GM23338 (cell line): ENCODE data around the gene HENMT1. TPM values are rescaled to one million over a fixed set of nuclear protein-coding genes. Genes with fewer than 3 reads are reported as not detected.

Source experiments
- ATAC-seq: fragments of 200-7000 bp; cut with Tn5 transposase; 3 replicates; pipeline ENCODE4 v1.9.1; 2020
- DNase-seq: peaks from one replicate; pipeline ENCODE4 v3.0.0-alpha.2; 2015; ENCODE audit warnings: low spot score
- H2AFZ ChIP-seq: fragments of 200-600 bp; sonication (generic); 2 replicates; pipeline ENCODE4 v1.8.0; 2016; ENCODE audit warnings: antibody characterized with exemption, mild to moderate bottlenecking, moderate library complexity
- H3F3A ChIP-seq: fragments of 200-600 bp; sonication (generic); replicated peaks from 2 replicates; pipeline ENCODE4 v1.8.0; 2017; ENCODE audit warnings: antibody characterized with exemption, mixed run types, low read depth
- H3K27ac ChIP-seq: fragments of 200-600 bp; sonication (generic); 2 replicates; pipeline ENCODE4 v1.6.1; 2016; ENCODE audit warnings: low read depth
- H3K27me3 ChIP-seq: fragments of 200-600 bp; sonication (generic); 2 replicates; pipeline ENCODE4 v1.8.0; 2016; ENCODE audit warnings: mild to moderate bottlenecking, mixed run types, moderate library complexity; ENCODE audit not compliant: insufficient read depth
- H3K36me3 ChIP-seq: fragments of 200-600 bp; sonication (generic); 2 replicates; pipeline ENCODE4 v1.8.0; 2016; ENCODE audit warnings: mild to moderate bottlenecking; ENCODE audit not compliant: insufficient read depth
- H3K4me1 ChIP-seq: fragments of 200-600 bp; sonication (generic); 2 replicates; pipeline ENCODE4 v1.8.0; 2016; ENCODE audit warnings: mild to moderate bottlenecking, moderate library complexity; ENCODE audit not compliant: insufficient read depth
- H3K4me2 ChIP-seq: fragments of 200-600 bp; sonication (generic); 2 replicates; pipeline ENCODE4 v1.7.1; 2017; ENCODE audit warnings: mixed run types
- H3K4me3 ChIP-seq: fragments of 200-600 bp; sonication (generic); 2 replicates; pipeline ENCODE4 v1.6.1; 2016; ENCODE audit warnings: mixed run types
- H3K79me2 ChIP-seq: fragments of 200-600 bp; sonication (generic); replicated peaks from 2 replicates; pipeline ENCODE4 v1.8.0; 2017; ENCODE audit warnings: mild to moderate bottlenecking; ENCODE audit not compliant: insufficient read depth
- H3K9me2 ChIP-seq: fragments of 200-600 bp; sonication (generic); 2 replicates; pipeline ENCODE4 v1.8.0; 2017; ENCODE audit not compliant: insufficient read depth
- H4K20me1 ChIP-seq: fragments of 200-600 bp; sonication (generic); replicated peaks from 2 replicates; pipeline ENCODE4 v1.8.0; 2017; ENCODE audit warnings: mild to moderate bottlenecking; ENCODE audit not compliant: insufficient read depth
- H3K27ac Mint-ChIP-seq: 2 replicates; pipeline ENCODE4 v1.8.0; 2020; ENCODE audit warnings: inconsistent platforms, mild to moderate bottlenecking, moderate library complexity, mixed read lengths
- H3K27me3 Mint-ChIP-seq: 3 replicates; pipeline ENCODE4 v1.8.0; 2022; ENCODE audit warnings: low read depth, mild to moderate bottlenecking, moderate library complexity, mixed read lengths, inconsistent platforms; ENCODE audit not compliant: insufficient read depth, poor library complexity
- H3K36me3 Mint-ChIP-seq: 3 replicates; pipeline ENCODE4 v1.8.0; 2021; ENCODE audit warnings: low read depth, mild to moderate bottlenecking, inconsistent platforms, moderate library complexity, mixed read lengths
- H3K4me1 Mint-ChIP-seq: 3 replicates; pipeline ENCODE4 v1.8.0; 2020; ENCODE audit warnings: mild to moderate bottlenecking, inconsistent platforms, mixed read lengths
- H3K4me3 Mint-ChIP-seq: 3 replicates; pipeline ENCODE4 v1.8.0; 2021; ENCODE audit warnings: moderate library complexity, mild to moderate bottlenecking, inconsistent platforms, mixed read lengths
- H3K9me3 Mint-ChIP-seq: 3 replicates; pipeline ENCODE4 v1.8.0; 2020; ENCODE audit warnings: moderate library complexity, mild to moderate bottlenecking, inconsistent platforms, mixed read lengths
- CREB1 ChIP-seq: fragments of 250-450 bp; sonication (Bioruptor Pico); IDR thresholded peaks from 2 replicates; pipeline ENCODE4 v1.5.0; 2020; ENCODE audit warnings: low read depth, mild to moderate bottlenecking, moderate library complexity
- ETS1 ChIP-seq: IDR thresholded peaks from 2 replicates; pipeline ENCODE4 v1.6.1; 2016; ENCODE audit warnings: antibody characterized with exemption
- EZH2phosphoT487 ChIP-seq: fragments of 200-600 bp; sonication (generic); IDR thresholded peaks from one replicate; pipeline ENCODE4 v1.8.1; 2018; ENCODE audit warnings: antibody characterized with exemption; ENCODE audit not compliant: unreplicated experiment
- JUNB ChIP-seq: IDR thresholded peaks from one replicate; pipeline ENCODE4 v1.6.1; 2016; ENCODE audit warnings: antibody characterized with exemption; ENCODE audit not compliant: unreplicated experiment
- NANOG ChIP-seq: IDR thresholded peaks from 2 replicates; pipeline ENCODE4 v1.6.1; 2016; ENCODE audit warnings: antibody characterized with exemption, borderline replicate concordance
- POLR2AphosphoS5 ChIP-seq: IDR thresholded peaks from 2 replicates; pipeline ENCODE4 v1.6.1; 2016; ENCODE audit warnings: antibody characterized with exemption, low read depth
- STAT1 ChIP-seq: IDR thresholded peaks from one replicate; pipeline ENCODE4 v1.6.1; 2016; ENCODE audit warnings: antibody characterized with exemption; ENCODE audit not compliant: unreplicated experiment
- ZNF114 ChIP-seq: fragments of 250-450 bp; sonication (Bioruptor Pico); IDR thresholded peaks from 2 replicates; pipeline ENCODE4 v1.5.0; 2020; ENCODE audit warnings: mild to moderate bottlenecking, moderate library complexity
- ZNF331 ChIP-seq: fragments of 250-450 bp; sonication (Bioruptor Pico); IDR thresholded peaks from 2 replicates; pipeline ENCODE4 v1.5.0; 2020; ENCODE audit warnings: low read depth, mild to moderate bottlenecking, moderate library complexity
- ZNF462 ChIP-seq: fragments of 250-450 bp; sonication (Bioruptor Pico); IDR thresholded peaks from 2 replicates; pipeline ENCODE4 v1.5.0; 2020; ENCODE audit warnings: mild to moderate bottlenecking, moderate library complexity
- polyA plus RNA-seq: library from polyadenylated mRNA; unstranded; fragments of >200 nt; fragmentation: Nextera tagmentation; extraction: Ambion mirVana; gene quantifications from 2 replicates; pipeline ENCODE4 v1.2.1, GENCODE V29; 2016
- total RNA-seq: library from RNA; depleted of rRNA; stranded (reverse); fragments of >200 nt; shearing (Covaris generic); gene quantifications from 2 replicates; pipeline ENCODE4 v1.2.3, GENCODE V29; 2014

HENMT1 gene
- total and polyA plus RNA-seq, 2 experiments from 2014 or later = 4.7 to 9.7 TPM

GRCh38 chr1:108679586-108680213 lies 18.8 kb upstream of the HENMT1 start (continued):
- TF ChIP-seq ZNF114 (no peak), POLR2AphosphoS5 (no peak), ZNF331 (CRISPR knock-in tag) (no peak)

GRCh38 chr1:108678706-108679105 lies 17.8 kb upstream of the HENMT1 start:
- Histone ChIP-seq H3K9me2 (no peaks in the 10 kb centered on the region), H3K27me3 (no peaks in the 10 kb centered on the region), H4K20me1 (no peaks in the 10 kb centered on the region), H2AFZ (no peak overlapping the region), H3K4me2 (no peak overlapping the region), H3K27ac (no peak overlapping the region), H3F3A (no peaks in the 10 kb centered on the region), H3K36me3 (no peaks in the 10 kb centered on the region), H3K79me2 (no peaks in the 10 kb centered on the region), H3K4me3 (no peak overlapping the region), H3K4me1 (no peaks in the 10 kb centered on the region)
- Mint-ChIP-seq H3K9me3 (peaks cover 12% of the 10 kb centered on the region), H3K36me3 (peaks cover 8% of the 10 kb centered on the region), H3K27me3 (peaks cover 2% of the 10 kb centered on the region), H3K4me1 (peaks cover 9% of the 10 kb centered on the region), H3K4me3 (no peak overlapping the region), H3K27ac (no peak overlapping the region)
- TF ChIP-seq ZNF462 (CRISPR knock-in tag) (no peak), JUNB (no peak), ZNF114 (no peak), ZNF331 (CRISPR knock-in tag) (no peak), POLR2AphosphoS5 (no peak), NANOG (no peak), EZH2phosphoT487 (no peak), STAT1 (no peak), CREB1 (no peak), ETS1 (no peak)
- no peak for ATAC-seq
- DNase-seq = no peak
